Adipocyte (in vitro differentiated cells): ENCODE measurements around the gene TEX35.
"Not testable (repeated sequence)": the region's sequence is repeated elsewhere in the genome, so short reads cannot be mapped to it uniquely, and the experiment has no call there.

Experiments used
- DNase-seq: peaks from one replicate; pipeline ENCODE4 v3.0.0-alpha.2; 2015; ENCODE audit warnings: low read depth
- H3K27me3 ChIP-seq: replicated peaks from 2 replicates; pipeline ENCODE4 v1.7.0; 2013; ENCODE audit warnings: mild to moderate bottlenecking, low read length, moderate library complexity; ENCODE audit not compliant: control insufficient read depth, insufficient read depth
- H3K36me3 ChIP-seq: 2 replicates; pipeline ENCODE4 v1.7.0; 2013; ENCODE audit warnings: low read length, mild to moderate bottlenecking, moderate library complexity; ENCODE audit not compliant: control insufficient read depth, insufficient read depth, severe bottlenecking
- H3K4me1 ChIP-seq: 2 replicates; pipeline ENCODE4 v1.7.0; 2013; ENCODE audit warnings: mild to moderate bottlenecking, low read length, moderate library complexity; ENCODE audit not compliant: control insufficient read depth, insufficient read depth
- H3K4me3 ChIP-seq: 2 replicates; pipeline ENCODE4 v1.7.0; 2013; ENCODE audit warnings: mild to moderate bottlenecking, low read length, moderate library complexity
- H3K9ac ChIP-seq: 2 replicates; pipeline ENCODE4 v1.7.0; 2013; ENCODE audit warnings: mild to moderate bottlenecking, low read length, moderate library complexity
- H3K9me3 ChIP-seq: 2 replicates; pipeline ENCODE4 v1.7.0; 2013; ENCODE audit warnings: mild to moderate bottlenecking, low read length, moderate library complexity; ENCODE audit not compliant: control insufficient read depth

Gene TEX35

GRCh38 chr1:178544531-178544930, 31.6 kb downstream of the TEX35 start:
- peak overlapping the region; percentile 13 for H3K9ac ChIP-seq
- no peak for DNase-seq

DNA sequence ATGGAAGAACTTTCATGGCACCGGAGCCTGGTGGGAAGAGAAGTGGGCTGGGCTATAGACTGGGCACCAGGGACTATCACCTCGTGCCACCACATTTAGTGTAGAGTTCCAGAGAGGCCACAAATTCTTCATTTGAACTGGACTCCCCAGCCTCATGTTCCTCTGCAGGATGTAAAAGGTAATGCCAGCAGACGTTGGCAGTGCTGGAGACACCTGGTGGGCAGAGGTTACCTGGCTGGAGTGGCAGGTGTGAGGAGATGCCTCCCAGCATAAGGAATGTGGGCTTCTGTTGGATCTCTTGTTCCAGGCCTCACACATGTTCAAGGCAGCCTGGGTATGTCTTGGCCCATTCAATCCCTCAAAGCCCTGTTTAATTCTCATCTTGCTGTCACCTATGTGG, 35.2 kb downstream of the TEX35 start:
- Histone ChIP-seq H3K9ac (no peak overlapping the region), H3K27me3 (no peaks in the 10 kb centered on the region), H3K9me3 (no peaks in the 10 kb centered on the region), H3K4me3 (no peak overlapping the region), H3K4me1 (peaks cover 18% of the 10 kb centered on the region), H3K36me3 (peaks cover 13% of the 10 kb centered on the region)
- no peak for DNase-seq

More at GRCh38 chr1:178544531-178544930, 31.6 kb downstream of the TEX35 start:
- no peak overlapping the region for H3K4me3 ChIP-seq
- no peaks in the 10 kb centered on the region for H3K9me3 ChIP-seq
- no peaks in the 10 kb centered on the region for H3K27me3 ChIP-seq
- peaks cover 7% of the 10 kb centered on the region for H3K36me3 ChIP-seq
- H3K4me1 ChIP-seq = peaks cover 41% of the 10 kb centered on the region

GRCh38 chr1:178551307-178551706, 38.4 kb downstream of the TEX35 start:
- no peak for DNase-seq
- H3K36me3 ChIP-seq = peaks cover 13% of the 10 kb centered on the region
- no peaks in the 10 kb centered on the region for H3K27me3 ChIP-seq

GRCh38 chr1:178551940-178552339, 39.0 kb downstream of the TEX35 start:
- Histone ChIP-seq H3K36me3 (peaks cover 13% of the 10 kb centered on the region), H3K4me3 (no peak overlapping the region), H3K9me3 (no peaks in the 10 kb centered on the region), H3K27me3 (no peaks in the 10 kb centered on the region), H3K9ac (no peak overlapping the region), H3K4me1 (no peaks in the 10 kb centered on the region)
- DNase-seq = no peak

More at GRCh38 chr1:178551307-178551706, 38.4 kb downstream of the TEX35 start:
- H3K4me3 ChIP-seq = no peak overlapping the region
- H3K9ac ChIP-seq = no peak overlapping the region
- H3K4me1 ChIP-seq = no peaks in the 10 kb centered on the region
- H3K9me3 ChIP-seq = no peaks in the 10 kb centered on the region

GRCh38 chr1:178552856-178553255, 39.9 kb downstream of the TEX35 start:
- Histone ChIP-seq H3K9ac (no peak overlapping the region), H3K4me1 (no peaks in the 10 kb centered on the region), H3K4me3 (no peak overlapping the region), H3K9me3 (no peaks in the 10 kb centered on the region), H3K27me3 (no peaks in the 10 kb centered on the region), H3K36me3 (peaks cover 13% of the 10 kb centered on the region)
- no peak for DNase-seq

DNA sequence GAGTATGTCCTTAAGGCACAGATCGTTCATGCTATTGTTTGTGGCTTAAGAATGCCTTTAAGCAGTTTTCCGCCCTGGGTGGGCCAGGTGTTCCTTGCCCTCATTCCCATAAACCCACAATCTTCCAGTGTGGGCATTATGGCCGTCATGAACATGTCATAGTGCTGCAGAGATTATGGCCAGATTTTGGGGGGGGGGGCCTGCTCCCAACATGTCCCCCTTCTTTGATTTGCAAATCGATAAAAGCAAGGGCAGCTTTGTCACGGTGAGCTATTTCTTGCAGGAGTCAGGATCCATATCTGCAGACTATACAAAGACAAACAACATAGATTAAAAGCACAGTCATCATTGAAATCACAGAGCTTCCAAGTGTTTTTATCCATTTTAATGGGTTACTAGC, 41.4 kb downstream of the TEX35 start:
- not testable (repeated sequence) for H3K27me3 ChIP-seq, DNase-seq, H3K9me3 ChIP-seq, H3K4me3 ChIP-seq, H3K4me1 ChIP-seq, H3K36me3 ChIP-seq, H3K9ac ChIP-seq

- H3K4me3 ChIP-seq, H3K4me1 ChIP-seq: not testable (repeated sequence)
Observed at GRCh38 chr1:178555613-178556012, 42.7 kb downstream of the TEX35 start.

DNA sequence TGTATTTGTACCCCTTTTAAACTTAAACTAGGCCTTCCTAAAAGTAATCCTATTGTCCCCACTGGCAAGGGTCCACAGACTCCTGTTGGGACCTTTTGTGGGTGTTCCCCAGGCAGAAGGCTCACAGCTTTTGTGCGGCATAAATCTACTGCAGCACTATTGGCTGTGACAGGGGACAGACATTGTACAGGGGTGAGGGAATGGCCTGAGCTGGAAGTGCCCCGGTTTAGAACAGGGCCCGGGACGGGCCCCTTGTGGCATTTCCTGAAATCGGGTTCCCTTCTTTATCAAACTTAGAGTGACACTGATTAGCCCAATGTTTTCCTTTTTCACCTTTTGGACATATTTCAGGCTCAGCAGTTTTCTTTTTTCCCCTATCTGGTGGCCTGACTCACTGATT, 45.9 kb downstream of the TEX35 start:
- not testable (repeated sequence) for DNase-seq, H3K27me3 ChIP-seq, H3K36me3 ChIP-seq, H3K9ac ChIP-seq, H3K4me1 ChIP-seq, H3K9me3 ChIP-seq, H3K4me3 ChIP-seq

More at GRCh38 chr1:178555613-178556012, 42.7 kb downstream of the TEX35 start:
- DNase-seq, H3K9me3 ChIP-seq, H3K27me3 ChIP-seq, H3K9ac ChIP-seq, H3K36me3 ChIP-seq: not testable (repeated sequence)

DNA sequence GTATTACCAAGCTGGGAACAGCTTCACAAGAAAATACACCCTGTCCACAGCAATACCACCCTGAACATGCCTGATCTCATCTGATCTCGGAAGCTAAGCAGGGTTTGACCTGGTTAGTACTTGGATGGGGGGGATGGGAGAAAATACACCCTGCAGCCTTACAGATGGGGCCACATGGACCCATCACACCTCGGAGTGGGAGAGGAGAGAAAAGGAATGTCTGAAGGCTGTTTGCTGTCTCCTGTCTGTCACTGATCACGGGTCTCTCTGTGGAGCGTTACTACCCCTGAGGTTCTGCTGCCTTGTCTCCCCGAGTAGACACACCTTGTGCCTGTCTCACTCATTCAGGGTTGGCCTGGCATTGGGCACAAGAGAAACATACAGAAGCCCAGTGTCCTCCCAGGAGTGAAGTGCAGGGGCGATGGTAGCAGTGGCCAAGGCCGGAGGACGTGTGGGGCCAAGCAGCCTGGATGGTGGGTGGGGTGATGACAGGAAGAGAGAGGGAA, 48.0 kb downstream of the TEX35 start:
- Histone ChIP-seq H3K4me3 (no peak overlapping the region), H3K27me3 (no peaks in the 10 kb centered on the region), H3K4me1 (peaks cover 8% of the 10 kb centered on the region), H3K36me3 (no peaks in the 10 kb centered on the region), H3K9me3 (no peaks in the 10 kb centered on the region), H3K9ac (no peak overlapping the region)
- no peak for DNase-seq

DNA sequence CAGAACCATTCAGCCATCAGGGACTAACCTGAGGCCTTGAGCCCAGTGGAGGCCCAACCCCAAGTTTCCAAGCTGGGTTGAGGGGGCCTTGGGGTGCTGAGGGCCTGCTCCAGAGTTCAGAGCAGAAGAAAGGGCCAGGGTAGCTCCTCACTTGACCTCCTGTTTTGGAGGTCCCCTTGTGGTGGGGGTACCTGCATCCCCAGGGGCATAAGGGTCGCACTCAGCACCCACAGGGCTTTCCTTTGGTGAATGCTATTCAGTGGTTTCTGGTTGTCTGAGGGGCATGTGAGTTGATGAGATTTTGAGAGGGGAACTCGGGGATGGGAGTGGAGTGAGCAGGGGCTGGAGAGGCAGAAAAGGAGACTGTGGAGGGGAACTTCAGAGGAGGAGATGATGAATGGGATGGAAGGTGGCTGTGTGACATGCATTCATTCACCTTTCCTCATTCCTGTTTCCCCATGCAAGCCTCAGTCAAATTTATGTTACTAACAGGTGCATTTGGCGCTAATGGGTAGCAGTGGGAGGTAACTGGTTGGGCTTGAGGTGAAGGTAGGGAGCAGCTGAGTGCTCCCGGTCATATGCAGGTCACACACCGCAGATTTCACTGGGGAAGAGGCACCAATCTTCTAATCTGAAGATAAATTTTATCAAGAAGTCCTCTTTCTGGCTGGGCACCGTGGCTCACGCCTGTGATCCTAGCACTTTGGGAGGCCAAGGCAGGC, 50.4 kb downstream of the TEX35 start:
- Histone ChIP-seq H3K9ac (no peak overlapping the region), H3K36me3 (no peaks in the 10 kb centered on the region), H3K9me3 (peaks cover 10% of the 10 kb centered on the region), H3K4me1 (peaks cover 8% of the 10 kb centered on the region), H3K27me3 (no peaks in the 10 kb centered on the region), H3K4me3 (no peak overlapping the region)
- DNase-seq = no peak

- Histone ChIP-seq H3K9me3 (peaks cover 10% of the 10 kb centered on the region), H3K36me3 (no peaks in the 10 kb centered on the region), H3K4me1 (peaks cover 8% of the 10 kb centered on the region), H3K4me3 (no peak overlapping the region), H3K27me3 (no peaks in the 10 kb centered on the region), H3K9ac (no peak overlapping the region)
- no peak for DNase-seq
Observed at GRCh38 chr1:178564086-178564782, 51.3 kb downstream of the TEX35 start.
